H54 (cell line): ENCODE measurements around the gene HBG2.
A peak's percentile ranks its signal among the peaks of the same experiment; 100 is the strongest.
"Not testable (repeated sequence)": the region's sequence is repeated elsewhere in the genome, so short reads cannot be mapped to it uniquely, and the experiment has no call there.

Experiments used
- DNase-seq: peaks from one replicate; pipeline ENCODE4 v3.0.0; 2011; ENCODE audit warnings: low spot score, mixed read lengths; ENCODE audit not compliant: insufficient read length
- FAIRE-seq: peaks from 3 replicates; lab custom pipeline; 2011; peaks lifted over from hg19 to GRCh38; lab: Jason Lieb, UNC
- POLR2A ChIP-seq: IDR thresholded peaks from 2 replicates; pipeline ENCODE4 v1.6.1; 2011; ENCODE audit warnings: low read depth, mild to moderate bottlenecking, low read length

The HBG2 gene

DNA sequence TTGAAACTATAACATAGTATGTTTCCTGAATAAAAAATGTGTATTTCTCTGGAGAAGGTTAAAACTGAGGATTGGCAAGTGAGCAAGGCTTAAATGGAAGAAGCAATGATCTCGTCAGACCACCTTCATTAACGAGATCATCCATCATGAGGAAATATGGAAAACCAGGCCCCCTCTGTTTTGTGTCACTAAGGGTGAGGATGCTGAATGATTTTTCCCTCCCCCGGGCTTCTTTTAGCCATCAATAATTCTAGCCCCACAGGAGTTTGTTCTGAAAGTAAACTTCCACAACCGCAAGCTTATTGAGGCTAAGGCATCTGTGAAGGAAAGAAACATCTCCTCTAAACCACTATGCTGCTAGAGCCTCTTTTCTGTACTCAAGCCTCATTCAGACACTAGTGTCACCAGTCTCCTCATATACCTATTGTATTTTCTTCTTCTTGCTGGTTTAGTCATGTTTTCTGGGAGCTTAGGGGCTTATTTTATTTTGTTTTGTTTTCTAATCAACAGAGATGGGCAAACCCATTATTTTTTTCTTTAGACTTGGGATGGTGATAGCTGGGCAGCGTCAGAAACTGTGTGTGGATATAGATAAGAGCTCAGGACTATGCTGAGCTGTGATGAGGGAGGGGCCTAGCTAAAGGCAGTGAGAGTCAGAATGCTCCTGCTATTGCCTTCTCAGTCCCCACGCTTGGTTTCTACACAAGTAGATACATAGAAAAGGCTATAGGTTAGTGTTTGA is 21.0 kb upstream of the HBG2 start:
- FAIRE-seq, result no peak
- TF ChIP-seq POLR2A, result no peak

DNA sequence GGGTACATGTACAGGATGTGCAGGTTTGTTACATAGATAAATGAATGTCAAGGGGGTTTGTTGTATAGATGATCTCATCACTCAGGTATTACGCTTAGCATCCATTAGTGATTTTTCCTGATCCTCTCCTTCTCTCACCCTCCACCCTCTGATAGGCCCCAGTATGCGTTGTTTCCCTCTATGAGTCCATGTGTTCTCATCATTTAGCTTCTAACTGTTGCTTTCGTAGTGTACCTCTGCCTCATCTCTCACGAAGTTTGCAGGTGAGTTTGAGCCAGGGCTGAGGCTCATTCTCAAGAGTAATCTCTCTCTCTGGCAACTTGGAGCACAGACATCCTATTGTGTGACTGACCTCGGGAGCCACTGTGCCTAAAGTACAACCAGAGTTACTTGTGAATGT is 19.8 kb upstream of the HBG2 start:
- no peak for TF ChIP-seq POLR2A
- FAIRE-seq, result peak; percentile 48
- DNase-seq, result no peak

More for the DNA sequence above, 21.0 kb upstream of the HBG2 start:
- no peak for DNase-seq

- DNase-seq (no peak), FAIRE-seq (no peak)
- no peak for TF ChIP-seq POLR2A
Observed at GRCh38 chr11:5272395-5273017, 17.9 kb upstream of the HBG2 start.

DNA sequence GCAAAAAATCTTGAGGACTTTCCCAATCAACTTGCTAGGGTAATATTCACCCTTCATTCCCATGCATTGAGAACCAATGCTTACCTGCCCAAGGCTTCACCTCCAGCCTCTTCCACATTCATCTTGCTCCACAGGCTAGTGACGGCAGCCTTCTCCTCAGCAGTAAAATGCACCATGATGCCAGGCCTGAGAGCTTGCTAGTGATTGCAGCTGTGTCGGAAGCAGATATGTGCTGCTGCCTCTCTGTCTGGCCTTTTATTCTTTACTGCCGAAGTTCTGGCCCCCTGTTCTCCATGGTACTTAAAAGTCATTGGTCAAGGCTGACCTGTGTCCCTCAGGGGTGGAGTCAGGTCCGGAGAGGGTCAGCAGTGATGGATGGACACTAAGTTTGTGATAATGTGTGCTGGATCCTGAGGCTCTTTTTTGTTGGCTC is 15.2 kb upstream of the HBG2 start, which contains the start of gene HBE1:
Gene HBE1, minus strand, starts transcription at position 231 of the 433 bp plus-strand sequence. Its CDS starts 55 bp downstream, at position 176.
- TF ChIP-seq POLR2A, result no peak
- no peak for DNase-seq
- FAIRE-seq, result no peak

DNA sequence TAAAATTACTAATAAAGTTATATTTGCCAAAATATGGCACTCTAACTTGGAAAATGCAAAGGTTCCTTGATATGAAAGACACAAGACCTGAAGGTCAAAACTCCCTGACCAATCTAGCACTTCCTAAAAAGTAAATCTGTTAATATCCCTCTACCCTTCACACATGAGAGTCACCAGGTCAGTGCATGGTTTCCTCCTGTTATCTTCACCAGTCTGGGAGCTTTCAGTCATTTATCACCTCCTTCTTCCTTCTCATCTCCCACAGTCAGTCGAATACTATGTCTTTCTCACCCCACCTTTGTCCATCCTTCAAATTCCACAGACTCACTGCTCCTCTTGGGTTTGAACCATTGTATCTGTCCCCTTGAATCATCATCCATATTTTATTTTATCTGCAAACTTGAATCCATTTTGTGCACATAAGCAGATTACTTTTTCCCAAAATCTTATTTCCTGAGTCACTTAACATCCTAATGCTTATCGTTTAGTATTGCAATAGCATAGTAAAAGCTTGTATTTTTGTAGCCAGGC is 12.5 kb upstream of the HBG2 start:
- no peak for TF ChIP-seq POLR2A
- FAIRE-seq (peak; percentile 66), DNase-seq (no peak)

DNA sequence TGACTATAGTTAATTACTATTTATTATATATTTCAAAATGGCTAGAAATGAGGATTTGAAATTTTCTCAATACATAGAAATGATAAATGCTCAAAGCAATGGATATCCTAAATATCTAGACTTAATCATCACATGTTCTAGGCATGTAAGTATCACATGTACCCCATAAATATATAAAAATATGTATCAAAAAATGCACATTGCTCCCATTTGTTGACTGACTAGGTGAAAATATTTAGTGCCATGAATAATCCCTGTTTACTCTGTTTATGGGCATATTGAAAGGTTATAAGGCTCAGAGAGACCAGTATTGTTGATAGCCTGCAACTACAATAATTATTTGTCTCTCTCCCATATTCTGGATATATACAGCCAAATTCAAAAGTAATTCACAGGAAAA is 12.0 kb upstream of the HBG2 start:
- DNase-seq (no peak), FAIRE-seq (no peak)
- TF ChIP-seq POLR2A, result no peak

DNA sequence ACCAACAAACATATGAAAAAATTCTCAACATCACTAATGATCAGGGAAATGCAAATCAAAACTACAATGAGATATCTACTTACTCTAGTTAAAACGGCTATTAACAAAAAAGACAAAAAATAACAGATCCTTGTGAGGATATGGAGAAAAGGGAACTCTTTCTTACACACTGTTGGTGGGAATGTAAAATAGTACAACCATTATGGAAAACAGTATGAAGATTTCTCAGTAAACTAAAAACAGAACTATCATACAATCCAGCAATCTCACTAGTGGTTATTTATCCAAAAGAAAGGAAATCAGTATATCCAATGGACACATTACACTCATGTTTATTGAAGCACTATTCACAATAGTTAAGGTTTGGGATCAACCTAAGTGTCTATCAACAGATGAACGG is 11.3 kb upstream of the HBG2 start:
- no peak for TF ChIP-seq POLR2A
- DNase-seq, result no peak
- FAIRE-seq, result peak; percentile 78

GRCh38 chr11:5258543-5259262 is 4.1 kb upstream of the HBG2 start:
- TF ChIP-seq POLR2A, result no peak
- FAIRE-seq, result no peak
- DNase-seq, result no peak

GRCh38 chr11:5257296-5257695 is 2.7 kb upstream of the HBG2 start:
- no peak for TF ChIP-seq POLR2A
- DNase-seq, result no peak
- FAIRE-seq, result no peak

- FAIRE-seq, DNase-seq: not testable (repeated sequence)
Observed at GRCh38 chr11:5254023-5254422, 558 bp downstream of the HBG2 start.

GRCh38 chr11:5253440-5253839 is 1.1 kb downstream of the HBG2 start:
- DNase-seq, result not testable (repeated sequence)
- FAIRE-seq, result peak; percentile 64

DNA sequence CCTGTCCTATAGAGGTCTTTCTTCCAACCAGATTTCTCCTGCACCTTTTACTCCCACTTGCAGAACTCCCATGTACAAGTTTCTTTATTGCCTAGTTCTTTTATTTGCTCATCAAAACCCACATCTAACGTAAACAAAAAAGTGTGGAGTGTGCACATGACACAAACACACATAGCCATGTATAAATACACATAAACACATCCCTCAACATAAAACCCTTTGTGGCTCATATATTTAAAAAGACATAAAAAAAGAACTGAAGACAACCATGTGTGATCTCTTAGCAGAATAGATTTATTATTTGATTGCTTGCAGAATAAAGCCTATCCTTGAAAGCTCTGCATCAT is 1.7 kb downstream of the HBG2 start:
- TF ChIP-seq POLR2A, result no peak
- DNase-seq (no peak), FAIRE-seq (no peak)

- no peak for TF ChIP-seq POLR2A
- FAIRE-seq (no peak), DNase-seq (no peak)
Observed at GRCh38 chr11:5252192-5252918, 2.2 kb downstream of the HBG2 start.
